Breast epithelium (tissue), 3 donors: ENCODE data around the gene SYNCRIP.

Experiments
- CTCF ChIP-seq, 3 donors: fragments of 450-650 bp; IDR thresholded peaks; one replicate each; pipeline ENCODE4 v1.5.1; 2016 to 2017; ENCODE audit warnings: antibody characterized with exemption in 3 of 3, mild to moderate bottlenecking in 3 of 3, moderate library complexity in 3 of 3
- POLR2A ChIP-seq: fragments of 450-650 bp; IDR thresholded peaks from one replicate; pipeline ENCODE4 v1.6.1; 2016; ENCODE audit warnings: antibody characterized with exemption, mild to moderate bottlenecking, moderate library complexity
- POLR2AphosphoS5 ChIP-seq, 3 donors: sonication (generic); formaldehyde crosslinking; IDR thresholded peaks; one replicate each; pipeline ENCODE4 v1.6.1; 2017; ENCODE audit warnings: antibody characterized with exemption in 3 of 3

- TF ChIP-seq CTCF (IDR thresholded peaks at IDR 0.05) (no peak), POLR2A (no peak), POLR2AphosphoS5 (IDR thresholded peaks at IDR 0.05) (no peak)
These were observed 31.9 kb upstream of the SYNCRIP start for GRCh38 chr6:85674604-85675003.
